Right lobe of liver (tissue), 4 donors: ENCODE data around the gene CBX2.

Experiments used
- POLR2A ChIP-seq: fragments of 450-650 bp; IDR thresholded peaks from one replicate; pipeline ENCODE4 v1.6.1; 2017; ENCODE audit warnings: antibody characterized with exemption, mild to moderate bottlenecking
- TF ChIP-seq, protein P1 (sequence below), 4 donors: fragments of 200-600 bp in 3 of 4; fragments of 450-650 bp in 1 of 4; IDR thresholded peaks; one replicate each; pipeline versions ENCODE4 v1.5.1 to v1.8.0; 2016 to 2022; ENCODE audit warnings: antibody characterized with exemption in 4 of 4, mild to moderate bottlenecking in 2 of 4
- donor health status: DM: no; HTN: no; CAD: no.
- donor health status: DM: no; HTN: no; CAD: no.
- donor health status: DM: no; HTN: yes; CAD: no.

DNA sequence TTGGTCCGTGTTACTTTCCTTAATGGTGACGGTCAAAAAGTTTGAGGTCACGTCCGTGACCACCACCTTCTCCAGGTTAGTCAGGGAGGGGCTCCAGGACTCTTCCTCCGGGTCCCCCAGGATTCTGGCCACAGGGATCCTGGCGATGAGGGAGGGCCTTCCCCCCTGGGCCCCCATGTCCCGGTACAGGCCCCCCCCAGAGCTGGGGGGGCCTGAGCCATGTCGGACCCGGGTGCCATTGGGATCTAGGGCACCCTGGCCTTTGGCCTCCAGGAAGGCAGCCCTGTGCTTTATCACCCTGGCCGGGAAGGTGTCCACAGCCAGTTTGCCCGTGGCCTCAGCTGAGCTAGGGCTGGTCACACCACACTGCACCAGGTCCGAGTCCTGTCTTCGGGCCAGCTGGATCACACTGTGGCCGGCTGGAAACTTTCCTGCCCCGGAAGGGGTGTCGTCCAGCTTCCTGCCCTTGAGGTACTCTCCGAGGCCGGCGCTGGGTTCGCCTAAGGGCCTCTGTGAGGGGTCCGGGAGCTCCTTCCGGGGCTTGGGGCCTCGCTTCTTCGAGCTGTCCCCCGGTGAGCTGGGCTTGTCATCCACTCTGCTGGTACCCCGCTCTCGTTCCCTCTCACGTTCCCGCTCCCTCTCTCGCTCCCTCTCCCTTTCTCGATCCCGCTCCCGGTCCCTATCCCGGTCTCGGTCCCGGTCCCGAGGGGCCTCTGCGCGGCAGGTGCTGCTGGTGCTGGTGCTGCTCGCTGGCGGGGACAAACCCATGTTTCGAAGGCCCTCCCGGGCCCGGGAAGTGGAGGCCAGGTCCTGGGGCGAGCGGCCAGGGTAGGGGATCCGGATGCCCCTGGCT, 16.9 kb downstream of the CBX2 start:
- TF ChIP-seq, protein P1, sequence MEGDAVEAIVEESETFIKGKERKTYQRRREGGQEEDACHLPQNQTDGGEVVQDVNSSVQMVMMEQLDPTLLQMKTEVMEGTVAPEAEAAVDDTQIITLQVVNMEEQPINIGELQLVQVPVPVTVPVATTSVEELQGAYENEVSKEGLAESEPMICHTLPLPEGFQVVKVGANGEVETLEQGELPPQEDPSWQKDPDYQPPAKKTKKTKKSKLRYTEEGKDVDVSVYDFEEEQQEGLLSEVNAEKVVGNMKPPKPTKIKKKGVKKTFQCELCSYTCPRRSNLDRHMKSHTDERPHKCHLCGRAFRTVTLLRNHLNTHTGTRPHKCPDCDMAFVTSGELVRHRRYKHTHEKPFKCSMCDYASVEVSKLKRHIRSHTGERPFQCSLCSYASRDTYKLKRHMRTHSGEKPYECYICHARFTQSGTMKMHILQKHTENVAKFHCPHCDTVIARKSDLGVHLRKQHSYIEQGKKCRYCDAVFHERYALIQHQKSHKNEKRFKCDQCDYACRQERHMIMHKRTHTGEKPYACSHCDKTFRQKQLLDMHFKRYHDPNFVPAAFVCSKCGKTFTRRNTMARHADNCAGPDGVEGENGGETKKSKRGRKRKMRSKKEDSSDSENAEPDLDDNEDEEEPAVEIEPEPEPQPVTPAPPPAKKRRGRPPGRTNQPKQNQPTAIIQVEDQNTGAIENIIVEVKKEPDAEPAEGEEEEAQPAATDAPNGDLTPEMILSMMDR (IDR thresholded peaks at IDR 0.05): no peak
- no peak for TF ChIP-seq POLR2A
